NCI-H526 treated with DMSO at 0.1 percent for 48 hours (cell line): ENCODE results near the gene INTS3.
"Not testable (repeated sequence)": the region's sequence is repeated elsewhere in the genome, so short reads cannot be mapped to it uniquely, and the experiment has no call there.

Experiments
- DNase-seq: peaks from one replicate; lab custom pipeline; 2025; lab: John Stamatoyannopoulos, UW

The INTS3 gene

DNA sequence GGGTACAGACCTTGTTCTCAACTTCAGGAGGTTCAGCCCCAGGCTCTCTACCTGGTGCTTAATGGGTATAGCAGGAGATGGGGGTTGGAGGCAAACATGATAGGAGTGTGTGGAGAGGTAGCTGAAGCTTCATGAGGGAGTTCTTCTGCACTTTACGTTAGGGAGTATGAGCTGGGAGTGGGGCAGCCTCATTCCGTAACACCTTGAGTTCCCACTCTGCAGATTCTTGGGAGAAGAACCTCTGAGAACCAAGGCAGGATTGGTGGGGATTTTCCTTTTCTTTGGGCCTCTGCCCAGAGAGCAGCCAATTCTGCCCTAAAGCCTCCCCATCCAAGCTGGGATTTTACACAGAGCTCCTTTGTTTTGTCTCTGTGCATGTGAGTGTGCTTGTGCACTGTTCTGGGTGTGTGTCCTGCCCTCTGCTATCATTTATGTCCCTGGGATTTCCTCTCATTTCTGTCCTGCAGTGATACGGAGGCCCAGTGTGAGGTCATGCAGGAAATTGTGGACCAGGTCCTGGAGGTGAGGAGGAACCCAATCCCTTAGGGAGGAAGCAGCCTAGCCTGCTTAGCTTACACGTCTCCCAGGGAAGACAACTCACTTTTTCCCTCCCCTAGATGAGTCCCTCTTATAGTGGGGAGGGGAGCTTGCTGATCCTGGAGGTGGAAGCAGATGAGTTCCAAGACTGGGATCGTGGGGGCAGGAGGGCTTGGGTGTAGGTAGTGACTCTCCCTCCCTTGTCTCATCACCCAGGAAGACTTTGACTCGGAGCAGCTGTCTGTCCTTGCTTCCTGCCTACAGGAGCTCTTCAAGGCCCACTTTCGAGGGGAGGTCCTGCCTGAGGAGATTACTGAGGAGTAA is 35.7 kb downstream of the INTS3 start:
- no peak for DNase-seq

- DNase-seq, result no peak
These were observed 36.5 kb downstream of the INTS3 start for GRCh38 chr1:153764310-153764709.

DNA sequence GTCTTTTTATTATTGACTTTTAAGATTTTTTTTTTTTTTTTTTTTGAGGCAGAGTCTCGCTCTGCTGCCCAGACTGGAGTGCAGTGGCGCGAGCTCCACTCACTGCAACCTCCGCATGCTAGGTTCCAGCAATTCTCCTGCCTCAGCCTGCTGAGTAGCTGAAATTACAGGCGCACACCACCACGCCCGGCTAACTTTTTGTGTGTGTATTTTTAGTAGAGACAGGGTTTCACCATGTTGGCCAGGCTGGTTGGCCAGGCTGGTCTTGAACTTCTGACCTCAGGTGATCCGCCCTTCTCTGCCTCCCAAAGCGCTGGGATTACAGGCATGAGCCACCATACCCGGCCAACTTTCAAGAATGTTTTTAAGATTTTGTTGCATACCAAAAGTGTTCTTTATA is 38.8 kb downstream of the INTS3 start:
- not testable (repeated sequence) for DNase-seq

DNA sequence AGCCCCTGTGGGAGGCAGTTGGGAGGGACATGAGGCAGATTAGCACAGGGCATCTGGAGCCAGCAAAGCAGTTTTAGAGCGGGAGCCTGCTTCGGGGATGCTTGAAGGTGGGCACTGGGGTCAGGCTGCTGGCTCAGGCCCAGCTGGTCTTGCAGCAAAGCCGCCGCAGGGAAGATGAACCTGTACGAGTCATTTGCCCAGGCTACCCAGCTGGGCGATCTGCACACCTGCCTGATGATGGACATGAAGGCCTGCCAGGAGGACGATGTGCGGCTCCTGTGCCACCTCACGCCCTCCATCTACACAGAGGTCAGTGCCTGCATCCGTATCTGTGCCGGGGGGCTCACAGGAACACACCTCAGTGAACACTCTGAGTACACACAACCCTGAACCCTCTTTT is 39.7 kb downstream of the INTS3 start:
- no peak for DNase-seq

DNA sequence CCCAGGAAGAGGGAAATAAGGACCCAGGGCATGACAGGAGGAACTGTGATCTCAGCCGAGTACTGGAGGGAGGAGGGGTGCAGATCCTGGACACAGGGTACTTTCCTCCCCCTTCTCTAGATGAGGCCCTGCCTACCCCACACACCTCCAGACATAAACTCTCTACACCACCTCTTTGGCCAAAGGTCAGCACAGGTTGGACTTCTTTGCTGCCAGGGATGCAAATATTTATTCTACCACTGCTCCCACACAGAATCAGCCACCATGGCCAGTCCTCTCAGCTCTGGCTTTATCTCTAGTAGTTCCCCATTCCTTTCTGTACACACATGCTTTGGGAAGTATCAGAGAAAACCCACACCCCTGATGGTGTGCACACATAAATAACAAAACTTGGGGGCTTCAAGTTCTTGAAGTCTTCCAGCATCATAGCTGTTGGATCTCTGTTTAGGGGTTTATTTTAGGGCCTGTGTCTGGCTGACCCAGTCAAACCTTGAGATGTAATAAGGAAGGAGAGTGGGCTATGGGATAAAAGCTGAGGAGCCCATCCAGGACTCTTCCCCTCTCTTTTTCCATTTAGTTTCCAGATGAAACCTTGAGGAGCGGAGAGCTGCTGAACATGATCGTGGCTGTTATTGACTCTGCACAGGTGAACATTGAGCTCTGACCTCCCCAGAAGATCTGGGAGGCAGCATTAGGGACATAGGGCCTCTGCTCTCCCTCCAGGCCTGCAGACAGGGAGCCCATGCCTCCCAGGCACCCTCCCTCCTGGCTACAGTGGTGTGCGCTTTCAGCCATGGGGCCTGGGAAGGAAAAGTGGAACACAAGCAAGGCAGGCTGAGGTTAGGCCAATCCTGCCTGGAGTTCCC is 40.7 kb downstream of the INTS3 start:
- DNase-seq, result no peak

- DNase-seq, result no peak
These were observed 41.4 kb downstream of the INTS3 start for GRCh38 chr1:153769221-153769620.

DNA sequence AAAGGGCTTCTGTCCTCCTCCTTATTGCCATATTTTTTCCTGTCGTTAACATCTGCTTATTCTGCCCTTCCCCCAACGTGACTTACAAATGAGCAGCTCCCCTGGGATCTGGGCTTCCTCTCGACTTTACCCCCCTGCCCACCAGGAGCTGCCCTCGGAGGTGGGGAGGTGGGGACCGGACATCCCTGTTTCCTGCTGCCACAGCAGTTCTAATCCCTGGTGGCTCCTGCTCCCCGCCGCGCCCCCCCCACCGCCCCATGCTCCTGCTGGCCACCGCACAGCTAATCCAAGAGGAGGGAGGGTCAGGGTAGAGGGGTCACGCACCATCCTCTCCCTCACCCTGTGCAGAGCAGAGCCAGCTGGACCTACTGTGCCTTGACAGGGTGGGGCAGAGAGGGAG is 42.9 kb downstream of the INTS3 start:
- DNase-seq, result peak; percentile 28

DNA sequence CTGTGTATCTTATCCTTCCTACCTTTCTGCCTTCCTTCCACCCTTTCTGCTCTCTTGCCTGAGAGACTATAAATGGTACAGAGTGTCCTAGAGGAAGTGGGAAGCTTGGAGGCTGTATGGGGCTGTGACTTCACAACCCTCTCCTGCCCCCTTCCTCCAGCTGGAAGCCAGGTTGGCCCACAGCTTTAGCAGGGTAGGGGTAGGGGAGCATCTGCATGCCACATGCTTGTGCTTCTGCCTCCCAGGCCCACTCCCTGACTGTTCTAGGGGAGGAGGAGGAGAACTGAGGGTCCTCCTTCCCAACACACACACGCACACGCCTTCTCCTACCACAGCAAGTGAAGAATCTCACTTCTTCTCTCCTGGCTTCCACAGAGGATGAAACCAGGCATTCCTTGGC is 43.4 kb downstream of the INTS3 start:
- no peak for DNase-seq

- DNase-seq, result no peak
These were observed 44.2 kb downstream of the INTS3 start for GRCh38 chr1:153771841-153772593.

DNA sequence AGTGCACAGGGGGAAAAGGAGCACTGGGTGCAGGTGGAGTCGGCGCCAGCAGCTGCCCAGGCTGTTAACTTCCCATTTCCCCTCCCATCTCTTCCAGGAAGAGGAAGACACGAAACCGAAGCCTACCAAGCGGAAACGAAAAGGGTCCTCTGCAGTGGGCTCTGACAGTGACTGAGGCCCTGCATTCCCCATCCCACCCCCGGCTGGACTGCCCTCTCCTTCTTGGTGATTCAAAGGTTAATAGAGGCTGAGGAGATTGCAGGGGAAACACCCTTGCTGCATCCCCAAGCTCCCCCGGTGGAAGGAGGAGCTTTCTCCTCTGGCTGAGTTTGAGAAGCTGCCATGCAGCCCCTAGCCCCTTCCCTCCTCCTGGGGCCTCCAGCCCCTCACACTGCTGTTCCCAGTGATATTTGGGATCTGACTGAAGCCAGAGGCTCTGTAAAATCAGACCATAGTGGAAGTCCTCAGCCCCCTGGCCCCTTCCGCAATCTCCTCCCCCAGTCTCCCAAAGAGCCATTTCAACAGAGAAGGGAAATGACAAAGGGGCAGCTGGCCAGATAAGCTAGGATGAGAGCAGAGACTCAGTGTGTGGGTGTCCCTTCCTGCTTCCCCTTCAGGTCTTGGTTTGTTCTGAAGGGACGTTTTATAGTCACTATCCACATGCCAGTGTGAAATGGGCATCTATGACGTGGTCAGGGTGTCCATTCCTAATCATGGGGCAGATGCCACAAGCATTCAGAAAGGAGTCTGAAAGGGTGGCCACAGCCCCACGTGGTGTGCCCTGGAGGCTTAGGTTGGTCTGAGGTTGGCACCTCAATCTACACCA is 45.5 kb downstream of the INTS3 start:
- no peak for DNase-seq

DNA sequence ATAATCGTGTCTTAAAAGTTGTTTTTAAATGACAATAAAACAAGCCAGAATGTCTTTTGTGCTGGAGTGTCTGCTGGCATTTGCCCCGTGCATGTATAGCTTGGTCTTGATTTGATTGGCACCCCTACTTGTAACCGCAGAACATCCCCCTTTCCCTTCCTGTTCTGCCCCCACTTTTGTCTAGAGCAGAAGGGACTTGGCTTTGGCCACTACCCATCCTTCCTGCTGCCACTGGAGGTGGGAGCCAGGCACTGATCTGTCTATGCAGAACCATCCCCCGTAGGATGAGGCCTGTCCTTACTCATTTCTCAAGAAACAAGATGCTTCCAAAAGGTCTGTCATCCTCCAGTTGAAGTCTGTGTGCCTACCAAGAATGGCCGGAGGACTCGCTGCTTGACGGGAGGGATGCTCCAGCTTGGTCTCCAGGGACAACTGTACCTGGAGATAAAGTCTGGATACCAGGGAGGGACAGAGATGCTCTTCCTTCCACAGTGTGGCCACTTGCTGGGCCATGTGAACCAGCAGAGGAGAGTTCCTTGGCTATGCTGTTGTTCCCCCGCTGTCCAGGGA is 46.3 kb downstream of the INTS3 start:
- no peak for DNase-seq

GRCh38 chr1:153774780-153775457 is 47.1 kb downstream of the INTS3 start, which contains the start of gene SLC27A3:
TSS of gene SLC27A3 (plus strand) at chr1:153775407. CDS start at chr1:153775498, 91 bp downstream.
- DNase-seq, result no peak

DNA sequence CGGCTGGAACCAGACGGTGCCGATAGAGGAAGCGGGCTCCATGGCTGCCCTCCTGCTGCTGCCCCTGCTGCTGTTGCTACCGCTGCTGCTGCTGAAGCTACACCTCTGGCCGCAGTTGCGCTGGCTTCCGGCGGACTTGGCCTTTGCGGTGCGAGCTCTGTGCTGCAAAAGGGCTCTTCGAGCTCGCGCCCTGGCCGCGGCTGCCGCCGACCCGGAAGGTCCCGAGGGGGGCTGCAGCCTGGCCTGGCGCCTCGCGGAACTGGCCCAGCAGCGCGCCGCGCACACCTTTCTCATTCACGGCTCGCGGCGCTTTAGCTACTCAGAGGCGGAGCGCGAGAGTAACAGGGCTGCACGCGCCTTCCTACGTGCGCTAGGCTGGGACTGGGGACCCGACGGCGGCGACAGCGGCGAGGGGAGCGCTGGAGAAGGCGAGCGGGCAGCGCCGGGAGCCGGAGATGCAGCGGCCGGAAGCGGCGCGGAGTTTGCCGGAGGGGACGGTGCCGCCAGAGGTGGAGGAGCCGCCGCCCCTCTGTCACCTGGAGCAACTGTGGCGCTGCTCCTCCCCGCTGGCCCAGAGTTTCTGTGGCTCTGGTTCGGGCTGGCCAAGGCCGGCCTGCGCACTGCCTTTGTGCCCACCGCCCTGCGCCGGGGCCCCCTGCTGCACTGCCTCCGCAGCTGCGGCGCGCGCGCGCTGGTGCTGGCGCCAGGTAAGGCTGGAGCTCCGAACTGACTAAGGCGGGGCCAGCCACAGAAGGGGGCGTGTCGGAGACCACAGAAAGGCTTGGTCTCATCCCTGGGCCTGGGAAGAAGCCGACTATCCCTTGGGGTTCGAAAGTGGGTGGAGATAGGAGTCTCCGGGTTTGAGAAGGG is 47.8 kb downstream of the INTS3 start:
- DNase-seq, result peak; percentile 94

- DNase-seq, result no peak
These were observed 48.5 kb downstream of the INTS3 start for GRCh38 chr1:153776352-153776751.

- DNase-seq, result no peak
These were observed 49.1 kb downstream of the INTS3 start for GRCh38 chr1:153776845-153777370.

DNA sequence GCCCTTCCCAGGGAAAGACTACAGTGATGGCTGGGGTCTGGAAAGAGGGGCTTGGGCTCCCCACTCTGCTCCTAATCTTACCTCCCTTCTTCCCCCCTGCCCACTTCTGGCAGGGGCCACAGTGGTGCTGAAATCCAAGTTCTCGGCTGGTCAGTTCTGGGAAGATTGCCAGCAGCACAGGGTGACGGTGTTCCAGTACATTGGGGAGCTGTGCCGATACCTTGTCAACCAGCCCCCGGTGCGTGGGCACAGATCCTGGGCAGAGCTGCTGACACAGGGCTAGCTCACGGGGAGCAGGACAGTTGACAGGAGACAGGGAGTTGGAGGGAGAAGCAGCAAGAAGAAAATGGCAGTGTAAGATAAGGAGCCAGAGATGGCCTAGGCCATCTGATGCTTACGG is 49.8 kb downstream of the INTS3 start:
- DNase-seq, result no peak

DNA sequence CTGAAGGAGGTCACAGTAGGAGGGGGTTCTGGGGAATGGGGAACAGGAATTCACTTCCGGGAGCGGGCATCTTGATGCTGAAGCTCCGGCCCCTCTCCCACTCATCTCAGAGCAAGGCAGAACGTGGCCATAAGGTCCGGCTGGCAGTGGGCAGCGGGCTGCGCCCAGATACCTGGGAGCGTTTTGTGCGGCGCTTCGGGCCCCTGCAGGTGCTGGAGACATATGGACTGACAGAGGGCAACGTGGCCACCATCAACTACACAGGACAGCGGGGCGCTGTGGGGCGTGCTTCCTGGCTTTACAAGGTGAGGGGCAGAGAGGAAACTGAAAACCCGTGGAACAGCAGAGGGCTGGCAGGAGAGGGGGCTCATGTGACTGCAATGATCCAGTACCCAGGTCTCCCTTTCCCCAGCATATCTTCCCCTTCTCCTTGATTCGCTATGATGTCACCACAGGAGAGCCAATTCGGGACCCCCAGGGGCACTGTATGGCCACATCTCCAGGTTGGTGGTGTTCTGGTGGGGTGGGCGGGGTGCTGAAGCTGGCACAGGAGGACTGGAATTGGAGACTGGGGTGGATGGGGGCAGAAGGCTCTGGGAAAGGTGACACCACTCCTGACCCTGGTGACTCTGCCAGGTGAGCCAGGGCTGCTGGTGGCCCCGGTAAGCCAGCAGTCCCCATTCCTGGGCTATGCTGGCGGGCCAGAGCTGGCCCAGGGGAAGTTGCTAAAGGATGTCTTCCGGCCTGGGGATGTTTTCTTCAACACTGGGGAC is 50.4 kb downstream of the INTS3 start:
- no peak for DNase-seq

GRCh38 chr1:153778824-153779519 is 51.1 kb downstream of the INTS3 start:
- DNase-seq, result no peak
